C4-2B (cell line): ENCODE results near the gene NFYB.

Experiments used
- CTCF ChIP-seq: fragments of 450-650 bp; conservative IDR thresholded peaks from 2 replicates; pipeline ENCODE4 v1.5.1; 2017; ENCODE audit warnings: mild to moderate bottlenecking
- ZFX ChIP-seq: fragments of 450-650 bp; IDR thresholded peaks from 2 replicates; pipeline ENCODE4 v1.6.1; 2017

GRCh38 chr12:104130760-104131159 is 7.2 kb downstream of the NFYB start:
- no peak for TF ChIP-seq CTCF
- TF ChIP-seq ZFX: no peak
